HCEC 1CT (cell line): ENCODE results near the gene TMEM263.
"Not testable (repeated sequence)": the region's sequence is repeated elsewhere in the genome, so short reads cannot be mapped to it uniquely, and the experiment has no call there.

Experiments used
- DNase-seq: peaks from one replicate; pipeline ENCODE4 v3.0.0-alpha.2; 2017

TMEM263 gene

GRCh38 chr12:106987846-106988245 is 32.1 kb downstream of the TMEM263 start:
- DNase-seq: no peak

DNA sequence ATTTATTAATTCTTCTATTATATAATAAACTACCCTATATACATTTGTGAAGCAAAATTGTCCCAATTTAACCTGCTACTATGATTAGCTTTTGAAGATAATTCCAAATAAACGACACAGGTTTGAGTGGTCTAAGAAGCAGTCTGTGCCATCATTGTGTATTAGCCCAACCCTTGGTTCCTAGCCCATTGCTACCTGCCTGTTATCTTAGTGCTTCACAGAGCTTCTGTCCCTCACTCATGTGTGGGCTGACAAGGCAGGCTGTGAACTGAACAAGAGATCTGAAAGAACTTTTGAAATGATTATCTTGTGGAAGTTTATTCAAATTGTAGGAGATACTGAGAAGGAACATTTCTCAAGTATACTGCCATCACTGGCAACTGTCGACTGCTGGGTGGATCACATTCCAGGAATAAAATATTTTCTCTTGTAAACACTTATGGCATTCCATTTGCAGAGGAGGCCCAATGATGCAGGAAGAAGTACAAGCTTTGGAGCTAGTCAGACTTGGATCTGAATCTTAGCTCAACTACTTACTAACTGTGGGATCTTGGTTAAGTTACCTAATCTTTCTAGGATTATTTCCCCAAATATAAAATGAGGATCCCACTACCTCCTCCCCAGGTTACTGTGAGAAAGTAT is 39.0 kb downstream of the TMEM263 start:
- DNase-seq: peak; percentile 49

GRCh38 chr12:106996102-106996501 is 40.4 kb downstream of the TMEM263 start:
- DNase-seq: not testable (repeated sequence)

- no peak for DNase-seq
Measured at GRCh38 chr12:106997916-106998315, 42.2 kb downstream of the TMEM263 start.

DNA sequence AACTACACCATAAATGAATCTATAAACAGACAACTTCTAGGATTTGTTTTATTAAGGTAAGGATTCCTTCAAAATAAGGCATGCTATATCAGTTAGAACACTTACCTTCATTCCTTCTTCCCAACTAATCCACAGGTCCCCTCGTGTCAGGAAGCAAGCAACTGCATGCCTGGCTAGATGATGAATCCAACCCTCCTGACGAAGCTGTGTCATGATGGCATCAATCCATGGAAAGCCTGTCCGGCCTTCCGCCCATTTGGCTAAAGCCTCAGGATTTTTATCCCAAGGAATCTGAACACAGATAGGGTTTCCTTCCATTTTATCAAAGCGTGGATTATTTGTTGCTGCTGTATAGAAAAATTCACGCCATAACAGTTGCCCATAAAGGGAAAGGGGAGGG is 43.7 kb downstream of the TMEM263 start:
- no peak for DNase-seq

DNA sequence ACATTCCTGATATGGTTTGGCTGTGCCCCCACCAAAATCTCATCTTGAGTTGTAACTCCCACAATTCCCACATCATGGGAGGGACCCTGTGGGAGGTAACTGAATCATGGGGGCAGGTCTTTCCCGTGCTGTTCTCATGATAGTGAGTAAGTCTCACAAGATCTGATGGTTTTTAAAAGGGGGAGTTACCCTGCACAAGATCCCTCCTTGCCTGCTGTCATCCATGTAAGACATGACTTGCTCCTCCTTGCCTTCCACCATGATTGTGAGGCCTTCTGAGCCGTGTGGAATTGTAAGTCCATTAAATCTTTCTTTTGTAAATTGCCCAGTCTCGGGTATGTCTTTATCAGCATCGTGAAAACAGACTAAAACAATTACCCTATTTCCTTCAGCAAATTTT is 47.0 kb downstream of the TMEM263 start:
- DNase-seq: not testable (repeated sequence)

GRCh38 chr12:107007411-107007810 is 51.7 kb downstream of the TMEM263 start:
- no peak for DNase-seq

- no peak for DNase-seq
Measured at GRCh38 chr12:107011519-107011918, 55.8 kb downstream of the TMEM263 start.

DNA sequence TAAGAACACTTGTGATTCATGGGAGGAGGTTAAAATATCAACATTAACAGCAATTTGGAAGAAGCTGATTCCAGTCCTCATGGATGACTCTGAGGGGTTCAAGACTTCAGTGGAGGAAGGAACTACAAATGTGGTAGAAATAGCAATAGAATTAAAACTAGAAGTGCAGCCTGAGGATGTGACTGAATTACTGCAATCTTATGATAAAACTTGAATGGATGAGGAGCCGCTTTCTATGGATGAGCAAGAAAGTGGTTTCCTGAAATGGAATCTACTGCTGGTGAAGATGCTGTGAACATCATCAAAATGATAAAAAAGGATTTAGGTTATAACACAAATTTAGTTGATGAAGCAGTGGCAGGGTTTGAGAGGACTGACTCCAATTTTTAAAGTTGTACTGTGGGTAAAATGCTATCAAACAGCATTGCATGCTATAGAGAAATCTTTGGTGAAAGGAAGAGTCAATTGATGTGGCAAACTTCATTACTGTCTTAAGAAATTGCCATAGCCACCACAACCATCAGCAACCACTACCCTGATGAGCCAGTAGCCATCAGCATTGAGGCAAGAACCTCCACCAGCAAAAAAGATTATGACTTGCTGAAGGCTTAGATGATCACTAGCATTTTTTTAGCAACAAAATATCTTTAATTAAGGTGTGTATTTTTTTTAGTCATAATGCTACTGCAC is 57.2 kb downstream of the TMEM263 start:
- no peak for DNase-seq

GRCh38 chr12:107014055-107014454 is 58.3 kb downstream of the TMEM263 start:
- DNase-seq: no peak

DNA sequence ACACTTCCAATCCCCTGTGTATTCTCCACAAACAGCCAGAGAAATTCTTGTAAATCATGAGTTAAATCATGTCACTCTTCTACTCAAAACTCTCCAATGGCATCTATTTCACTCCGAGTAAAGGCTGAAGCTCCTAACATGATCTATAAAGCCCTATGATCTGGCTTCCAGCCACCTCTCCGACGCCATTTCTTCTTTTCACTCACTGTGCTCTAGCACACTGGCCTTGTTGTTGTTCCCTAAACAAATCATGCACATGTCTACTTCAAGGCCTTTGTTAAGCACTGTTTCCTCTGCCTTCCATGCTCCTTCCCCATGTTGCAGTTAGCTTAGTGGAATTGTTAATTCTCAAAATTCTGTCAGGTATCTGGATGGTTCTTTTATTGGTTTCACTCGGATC is 61.3 kb downstream of the TMEM263 start:
- DNase-seq: no peak

DNA sequence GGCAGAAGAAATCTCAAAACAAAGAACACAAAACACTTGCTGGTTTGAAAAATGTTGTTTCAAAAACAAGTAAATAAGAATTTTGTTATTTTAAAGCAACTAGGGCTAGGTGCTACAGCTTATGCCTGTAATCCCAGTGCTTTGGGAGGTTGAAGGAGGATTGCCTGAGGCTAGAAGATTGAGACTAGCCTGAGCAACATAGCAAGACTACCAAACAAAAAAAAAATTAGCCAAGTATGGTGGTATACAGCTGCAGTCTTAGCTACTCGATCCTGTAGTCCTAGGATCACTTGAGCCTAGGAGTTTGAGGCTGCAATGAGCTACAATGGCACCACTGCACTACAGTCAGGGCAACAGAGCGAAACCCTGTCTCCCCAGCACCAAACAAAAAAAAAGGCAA is 63.8 kb downstream of the TMEM263 start:
- DNase-seq: no peak
